Measurements from ENCODE around the gene SYT13. TPM values are rescaled to one million over a fixed set of nuclear protein-coding genes. Genes with fewer than 3 reads are reported as not detected.
A peak's percentile ranks its signal among the peaks of the same experiment; 100 is the strongest.

The SYT13 gene
- total RNA-seq, 1 donor from 2014 or later = not detected

GRCh38 chr11:45313171-45313865, 27.2 kb upstream of the SYT13 start:
- no peak for DNase-seq (ENCODE audit: low read depth, low spot score)

GRCh38 chr11:45305874-45306623, 19.9 kb upstream of the SYT13 start:
- no peak for DNase-seq (ENCODE audit: low read depth, low spot score)

GRCh38 chr11:45304992-45305335, 18.8 kb upstream of the SYT13 start:
- DNase-seq (ENCODE audit: low read depth, low spot score) = no peak

GRCh38 chr11:45304111-45304991, 18.2 kb upstream of the SYT13 start:
- no peak for DNase-seq (ENCODE audit: low read depth, low spot score)

- no peak for DNase-seq (ENCODE audit: low read depth, low spot score)
Observed at GRCh38 chr11:45303316-45303715, 17.2 kb upstream of the SYT13 start.

- DNase-seq (ENCODE audit: low read depth, low spot score) = no peak
Observed at GRCh38 chr11:45301537-45302246, 15.6 kb upstream of the SYT13 start.

- no peak for DNase-seq (ENCODE audit: low read depth, low spot score)
Observed at GRCh38 chr11:45300715-45301114, 14.6 kb upstream of the SYT13 start.

- no peak for DNase-seq (ENCODE audit: low read depth, low spot score)
Observed at GRCh38 chr11:45298718-45299117, 12.6 kb upstream of the SYT13 start.

- no peak for DNase-seq (ENCODE audit: low read depth, low spot score)
Observed at GRCh38 chr11:45296075-45296474, 9.9 kb upstream of the SYT13 start.

- DNase-seq (ENCODE audit: low read depth, low spot score) = no peak
Observed at GRCh38 chr11:45294499-45294898, 8.4 kb upstream of the SYT13 start.

GRCh38 chr11:45293566-45294192, 7.5 kb upstream of the SYT13 start:
- peak; percentile 58 for DNase-seq (ENCODE audit: low read depth, low spot score)

GRCh38 chr11:45290586-45290985, 4.4 kb upstream of the SYT13 start:
- DNase-seq (ENCODE audit: low read depth, low spot score) = no peak

- DNase-seq (ENCODE audit: low read depth, low spot score) = no peak
Observed at GRCh38 chr11:45289369-45289768, 3.2 kb upstream of the SYT13 start.

- no peak for DNase-seq (ENCODE audit: low read depth, low spot score)
Observed at GRCh38 chr11:45288339-45288738, 2.2 kb upstream of the SYT13 start.

GRCh38 chr11:45287316-45287903, 1.3 kb upstream of the SYT13 start:
- DNase-seq (ENCODE audit: low read depth, low spot score) = no peak

- no peak for DNase-seq (ENCODE audit: low read depth, low spot score)
Observed at GRCh38 chr11:45285250-45285828, 802 bp downstream of the SYT13 start.

- DNase-seq (ENCODE audit: low read depth, low spot score) = no peak
Observed at GRCh38 chr11:45282081-45282480, 4.1 kb downstream of the SYT13 start.

GRCh38 chr11:45280449-45280848, 5.7 kb downstream of the SYT13 start:
- no peak for DNase-seq (ENCODE audit: low read depth, low spot score)

GRCh38 chr11:45279645-45280044, 6.5 kb downstream of the SYT13 start:
- DNase-seq (ENCODE audit: low read depth, low spot score) = no peak

- DNase-seq (ENCODE audit: low read depth, low spot score) = no peak
Observed at GRCh38 chr11:45278714-45279113, 7.4 kb downstream of the SYT13 start.

Data from pulmonary artery endothelial cell (primary cell).